Measurements from ENCODE around the gene NAV3.

- TF ChIP-seq CTCF (IDR thresholded peaks at IDR 0.05) (no peak), POLR2A (IDR thresholded peaks at IDR 0.05) (no peak), EP300 (IDR thresholded peaks at IDR 0.05) (no peak)
Observed at GRCh38 chr12:78095623-78096022, 264.9 kb downstream of the NAV3 start.
